Activated naive CD8-positive, alpha-beta T cell treated with anti-CD3 and anti-CD28 coated beads for 36 hours (primary cell): ENCODE results near the gene ZNF284. TPM values are rescaled to one million over a fixed set of nuclear protein-coding genes. Genes with fewer than 3 reads are reported as not detected.
"Not testable (repeated sequence)": the region's sequence is repeated elsewhere in the genome, so short reads cannot be mapped to it uniquely, and the experiment has no call there.

Source experiments
- DNase-seq: peaks from one replicate; pipeline ENCODE4 v3.0.0; 2021
- H3K27ac Mint-ChIP-seq: one replicate; pipeline ENCODE4 v1.8.0; 2022; ENCODE audit warnings: mild to moderate bottlenecking, moderate library complexity, mixed read lengths
- H3K27me3 Mint-ChIP-seq: one replicate; pipeline ENCODE4 v1.8.0; 2022; ENCODE audit warnings: mild to moderate bottlenecking, mixed read lengths
- H3K36me3 Mint-ChIP-seq: one replicate; pipeline ENCODE4 v1.8.0; 2021; ENCODE audit warnings: mild to moderate bottlenecking, mixed read lengths
- H3K4me1 Mint-ChIP-seq: one replicate; pipeline ENCODE4 v1.8.0; 2021; ENCODE audit warnings: mixed read lengths
- H3K4me3 Mint-ChIP-seq: one replicate; pipeline ENCODE4 v1.8.0; 2022; ENCODE audit warnings: mild to moderate bottlenecking, moderate library complexity, mixed read lengths
- H3K9me3 Mint-ChIP-seq: one replicate; pipeline ENCODE4 v1.8.0; 2022; ENCODE audit warnings: mixed read lengths
- total RNA-seq, 2 experiments: library from RNA; stranded (reverse); gene quantifications; one replicate each; pipeline ENCODE4 v1.2.3, GENCODE V29; 2021

Gene ZNF284
- total RNA-seq, 2 experiments from 2014 or later: 1.6 to 1.7 TPM

DNA sequence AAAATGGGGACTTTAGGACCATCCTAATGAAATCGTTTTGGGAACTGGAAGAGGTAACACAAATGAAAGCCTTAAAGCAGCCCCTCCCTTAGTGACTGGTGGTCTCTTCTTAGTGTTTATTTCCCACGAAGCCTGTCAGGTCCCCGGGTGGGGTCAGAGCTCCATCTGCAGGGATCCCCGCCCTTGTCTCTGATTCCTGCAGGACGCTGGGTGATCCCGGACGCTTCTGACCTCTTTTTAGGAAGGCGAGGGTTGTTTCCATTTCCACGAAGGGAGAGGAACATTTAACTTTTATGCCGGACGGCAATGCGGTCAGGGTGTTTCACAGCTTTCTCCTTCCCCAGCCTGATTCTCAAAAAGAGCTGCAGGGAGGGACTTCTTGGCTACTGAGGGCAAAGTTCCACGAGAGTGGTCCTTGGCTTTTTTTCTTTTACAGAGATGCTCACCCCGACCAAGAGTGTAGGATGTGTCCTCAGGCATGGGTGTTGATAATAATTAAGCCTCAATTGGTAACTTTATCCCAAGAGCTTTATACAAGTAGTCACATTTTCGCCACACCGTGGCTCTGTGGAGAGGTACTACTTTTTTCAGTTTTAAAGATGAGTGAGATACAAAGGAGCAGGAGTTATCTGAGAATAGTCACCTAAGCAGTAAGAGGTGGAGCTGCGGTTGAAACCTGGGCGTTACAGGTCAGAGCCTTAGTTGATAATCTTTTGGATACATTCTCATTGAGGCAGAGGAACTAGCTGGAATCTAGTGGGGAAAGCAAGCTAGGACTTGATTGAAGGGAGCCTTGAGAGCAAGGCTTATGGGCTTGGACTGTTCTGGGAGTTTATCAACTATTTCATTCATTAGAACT, 813 bp downstream of the ZNF284 start:
- DNase-seq: no peak
- H3K27ac Mint-ChIP-seq: peak overlapping the region; percentile 84

DNA sequence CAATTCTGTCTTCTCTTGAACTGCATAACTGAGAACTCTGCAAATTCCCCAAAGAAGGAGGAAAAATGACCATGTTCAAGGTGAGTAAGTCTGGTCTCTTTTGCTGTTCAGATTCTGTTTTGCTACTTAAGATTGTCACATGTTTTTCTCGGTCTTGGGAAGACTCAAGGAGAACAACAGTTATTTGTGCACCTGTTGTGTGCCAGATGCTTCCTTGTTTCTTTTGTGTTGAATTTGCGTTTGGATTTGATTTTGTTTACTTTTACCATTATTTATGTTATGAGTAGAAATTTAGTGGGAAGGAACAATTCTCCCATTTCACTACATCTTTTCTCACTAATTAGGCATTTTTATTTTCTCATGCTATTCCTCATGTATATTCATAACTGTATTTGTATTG, 4.4 kb downstream of the ZNF284 start:
- Mint-ChIP-seq H3K4me3 (no peak overlapping the region), H3K4me1 (peaks cover 16% of the 10 kb centered on the region), H3K36me3 (peaks cover 43% of the 10 kb centered on the region), H3K27ac (no peak overlapping the region), H3K9me3 (peaks cover 11% of the 10 kb centered on the region), H3K27me3 (no peaks in the 10 kb centered on the region)
- no peak for DNase-seq

More for the DNA sequence above, 813 bp downstream of the ZNF284 start:
- Mint-ChIP-seq H3K4me3 (peak overlapping the region; percentile 91), H3K4me1 (peaks cover 17% of the 10 kb centered on the region), H3K9me3 (peaks cover 28% of the 10 kb centered on the region), H3K36me3 (peaks cover 48% of the 10 kb centered on the region), H3K27me3 (no peaks in the 10 kb centered on the region)

DNA sequence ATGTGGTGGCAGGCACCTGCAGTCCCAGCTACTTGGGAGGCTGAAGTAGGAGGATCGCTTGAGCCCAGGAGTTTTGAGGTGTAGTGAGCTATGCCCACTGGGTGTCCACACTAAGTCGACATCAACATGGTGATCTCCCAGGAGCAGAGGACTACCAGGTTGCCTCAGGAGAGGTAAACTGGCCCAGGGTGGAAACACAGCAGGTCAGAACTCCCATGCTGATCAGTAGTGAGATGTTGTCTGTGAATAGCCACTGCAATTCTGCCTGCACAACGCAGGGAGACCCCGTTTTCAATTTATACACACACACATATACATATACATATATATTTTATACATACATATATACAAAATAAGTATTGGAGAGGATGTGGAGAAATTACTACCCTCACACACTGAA, 20.1 kb downstream of the ZNF284 start:
- no peaks in the 10 kb centered on the region for H3K27me3 Mint-ChIP-seq
- no peak for DNase-seq
- peaks cover 10% of the 10 kb centered on the region for H3K36me3 Mint-ChIP-seq
- peaks cover 5% of the 10 kb centered on the region for H3K4me1 Mint-ChIP-seq
- H3K4me3 Mint-ChIP-seq: no peak overlapping the region
- H3K27ac Mint-ChIP-seq: no peak overlapping the region
- no peaks in the 10 kb centered on the region for H3K9me3 Mint-ChIP-seq

DNA sequence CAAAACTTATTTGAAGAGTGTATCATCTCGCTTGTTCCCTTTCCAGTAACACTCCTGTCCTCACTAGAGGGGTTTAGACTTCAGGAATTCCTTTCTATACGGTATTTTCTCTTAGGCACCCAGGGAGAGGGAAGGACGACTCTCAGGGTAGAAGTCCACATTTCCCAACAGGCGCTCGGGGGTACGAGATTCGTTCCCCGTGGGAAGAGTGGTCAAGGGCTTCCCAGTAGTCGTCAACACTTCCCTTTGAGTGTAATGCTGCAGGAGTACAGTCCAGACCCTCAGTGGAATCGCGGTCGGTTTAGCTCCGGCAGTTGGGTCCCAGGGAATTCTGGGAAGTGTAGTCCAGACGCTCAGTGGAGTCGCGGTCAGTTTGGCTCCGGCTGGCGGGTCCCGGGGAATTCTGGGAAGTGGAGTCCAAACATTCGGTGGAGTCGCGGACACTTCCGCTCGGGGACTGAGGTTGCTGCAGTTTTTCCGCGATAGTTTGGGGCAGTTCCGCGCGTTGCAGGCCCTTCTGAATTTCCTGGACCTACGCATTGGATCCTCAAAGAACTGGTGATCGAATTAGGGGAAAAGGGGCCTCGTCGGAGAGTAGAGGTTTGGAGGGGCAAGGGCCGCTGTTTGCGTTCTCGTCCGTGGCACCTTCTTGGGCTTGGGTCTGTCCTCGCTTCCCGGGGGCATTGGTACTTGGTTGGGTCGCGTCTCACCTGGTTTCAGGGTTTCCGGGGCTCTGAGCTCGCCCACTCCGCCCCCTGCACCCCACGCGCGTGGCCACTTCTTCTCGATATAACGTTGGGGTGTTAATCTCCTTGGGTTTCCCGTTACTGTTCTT, 22.2 kb downstream of the ZNF284 start, which contains the start of gene ZNF224:
Gene ZNF224 (plus strand): TSS at position 431 of the 835 bp plus-strand sequence. CDS start 3,513 bp downstream, outside the sequence.
- DNase-seq: peak; percentile 83
- H3K4me3 Mint-ChIP-seq: peak within 1 kb of the TSS; percentile 98
- H3K4me1 Mint-ChIP-seq: peaks cover 8% of the 10 kb centered on the region
- peak within 1 kb of the TSS; percentile 92 for H3K27ac Mint-ChIP-seq
- H3K9me3 Mint-ChIP-seq: peaks cover 4% of the 10 kb centered on the region
- H3K27me3 Mint-ChIP-seq: no peaks in the 10 kb centered on the region
- peaks cover 25% of the 10 kb centered on the region for H3K36me3 Mint-ChIP-seq

DNA sequence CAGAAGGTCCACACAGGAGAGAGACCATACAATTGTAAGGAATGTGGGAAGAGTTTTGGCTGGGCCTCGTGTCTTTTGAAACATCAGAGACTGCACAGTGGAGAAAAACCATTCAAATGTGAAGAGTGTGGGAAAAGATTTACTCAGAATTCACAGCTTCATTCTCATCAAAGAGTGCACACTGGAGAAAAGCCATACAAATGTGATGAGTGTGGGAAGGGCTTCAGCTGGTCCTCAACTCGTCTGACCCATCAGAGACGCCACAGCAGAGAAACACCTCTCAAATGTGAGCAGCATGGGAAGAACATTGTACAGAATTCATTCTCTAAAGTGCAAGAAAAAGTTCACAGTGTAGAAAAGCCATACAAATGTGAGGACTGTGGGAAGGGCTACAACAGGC, 35.8 kb downstream of the ZNF284 start:
- H3K36me3 Mint-ChIP-seq: peaks cover 73% of the 10 kb centered on the region
- H3K27ac Mint-ChIP-seq: no peak overlapping the region
- peaks cover 63% of the 10 kb centered on the region for H3K9me3 Mint-ChIP-seq
- H3K4me3 Mint-ChIP-seq: no peak overlapping the region
- H3K4me1 Mint-ChIP-seq: peaks cover 6% of the 10 kb centered on the region
- no peaks in the 10 kb centered on the region for H3K27me3 Mint-ChIP-seq
- DNase-seq: no peak

DNA sequence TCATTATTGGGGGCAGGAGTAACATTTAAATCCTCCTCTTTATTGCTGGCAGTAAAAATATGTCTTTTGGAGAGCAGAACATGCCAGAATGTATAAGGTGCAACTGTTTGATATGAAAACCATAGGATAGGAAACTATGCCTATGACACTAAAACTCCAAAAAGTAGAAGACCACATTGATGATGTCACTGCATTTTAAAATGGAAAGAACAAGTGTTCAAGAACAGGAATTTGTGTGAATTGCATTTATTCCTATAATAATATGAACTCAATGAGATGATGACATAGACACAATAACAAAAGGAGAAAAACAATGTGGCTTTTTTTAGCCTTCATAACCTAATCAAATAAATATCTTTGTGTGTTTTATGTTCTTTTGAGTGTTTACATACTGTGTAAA, 37.5 kb downstream of the ZNF284 start:
- Mint-ChIP-seq H3K27me3 (no peaks in the 10 kb centered on the region), H3K27ac (no peak overlapping the region), H3K36me3 (peaks cover 58% of the 10 kb centered on the region), H3K4me3 (no peak overlapping the region), H3K4me1 (peaks cover 10% of the 10 kb centered on the region), H3K9me3 (peaks cover 51% of the 10 kb centered on the region)
- no peak for DNase-seq

DNA sequence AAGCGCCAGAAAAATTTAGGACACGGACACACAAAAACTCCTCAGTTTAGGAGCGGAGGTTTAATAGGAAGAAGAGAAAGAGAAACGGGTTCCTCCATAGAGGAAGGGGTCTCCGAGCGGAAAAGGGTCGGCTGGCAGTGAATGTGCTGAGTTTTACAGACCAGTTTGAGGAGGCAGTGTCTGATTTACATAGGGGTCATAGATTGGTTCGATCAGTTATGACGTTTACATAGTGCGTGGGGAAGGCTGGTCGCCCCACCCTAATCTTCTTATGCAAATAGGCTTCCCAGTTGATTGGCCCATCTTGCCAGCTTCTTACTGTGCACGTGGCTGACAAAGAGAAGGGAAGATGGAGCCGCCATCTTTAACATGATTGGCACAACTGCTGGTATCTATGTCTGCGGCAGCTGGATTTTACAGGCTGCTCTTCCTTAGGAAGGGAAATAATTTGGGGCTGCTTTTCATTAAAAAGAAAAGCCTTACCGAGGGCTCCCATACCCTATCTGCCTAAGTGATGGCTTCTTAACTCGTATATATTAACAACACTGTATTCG, 40.0 kb downstream of the ZNF284 start:
- Mint-ChIP-seq H3K27me3 (no peaks in the 10 kb centered on the region), H3K9me3 (peaks cover 36% of the 10 kb centered on the region), H3K4me3 (peak overlapping the region; percentile 97), H3K4me1 (peaks cover 13% of the 10 kb centered on the region), H3K27ac (peak overlapping the region; percentile 50), H3K36me3 (peaks cover 47% of the 10 kb centered on the region)
- DNase-seq: peak; percentile 18

DNA sequence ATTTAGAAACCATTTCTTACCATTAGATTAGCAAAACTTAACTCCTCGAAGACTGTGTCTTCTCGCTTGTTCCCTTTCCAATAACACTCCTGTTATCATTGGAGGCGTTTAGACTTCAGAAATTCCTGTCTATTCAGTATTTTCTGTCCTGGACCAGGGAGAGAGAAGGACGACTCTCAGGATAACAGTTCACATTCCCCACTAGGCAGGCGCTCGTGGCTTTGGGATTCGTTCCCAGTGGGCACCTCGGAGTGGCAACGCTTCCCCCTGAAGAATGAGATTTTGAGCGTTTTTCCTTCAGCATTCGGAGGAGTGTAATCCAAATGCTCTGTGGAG, 40.8 kb downstream of the ZNF284 start:
- DNase-seq: no peak
- peak overlapping the region; percentile 97 for H3K4me3 Mint-ChIP-seq
- peak overlapping the region; percentile 89 for H3K27ac Mint-ChIP-seq
- H3K9me3 Mint-ChIP-seq: peaks cover 28% of the 10 kb centered on the region
- H3K4me1 Mint-ChIP-seq: peaks cover 13% of the 10 kb centered on the region
- H3K27me3 Mint-ChIP-seq: no peaks in the 10 kb centered on the region
- H3K36me3 Mint-ChIP-seq: peaks cover 44% of the 10 kb centered on the region

DNA sequence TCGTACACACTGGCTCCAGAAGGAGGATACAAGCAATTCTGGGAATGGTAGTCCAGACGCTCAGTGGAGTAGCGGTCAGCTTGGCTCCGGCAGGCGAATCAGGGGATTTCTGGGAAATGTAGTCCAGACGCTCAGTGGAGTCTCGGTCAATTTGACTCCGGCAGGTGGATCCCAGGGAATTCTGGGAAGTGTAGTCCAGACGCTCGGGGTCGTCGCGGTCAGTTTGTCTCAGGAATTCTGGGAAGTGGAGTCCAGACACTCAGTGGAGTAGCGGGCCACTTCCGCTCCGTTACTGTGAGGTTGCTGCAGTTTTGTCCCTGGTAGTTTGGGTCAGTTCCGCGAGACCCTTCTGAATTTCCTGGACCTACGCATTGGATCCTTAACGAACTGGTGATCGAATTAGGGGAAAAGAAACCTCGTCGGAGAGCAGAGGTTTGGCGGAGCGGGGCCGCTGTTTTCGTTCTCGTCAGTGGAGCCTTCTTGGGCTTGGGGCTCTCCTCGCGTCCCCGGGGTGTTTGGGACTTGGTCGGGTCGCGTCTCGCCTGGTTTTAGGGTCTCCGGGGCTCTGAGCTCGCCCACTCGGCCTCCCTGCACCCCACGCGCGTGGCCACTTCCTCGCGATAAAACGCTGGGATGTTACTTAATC, 41.3 kb downstream of the ZNF284 start, which contains the start of gene ZNF225:
Gene ZNF225 (plus strand): TSS at position 262 of the 646 bp plus-strand sequence. CDS start 2,429 bp downstream, outside the sequence.
- DNase-seq: peak; percentile 84
- Mint-ChIP-seq H3K27ac (peak within 1 kb of the TSS; percentile 89), H3K9me3 (peaks cover 23% of the 10 kb centered on the region), H3K27me3 (no peaks in the 10 kb centered on the region), H3K4me3 (peak within 1 kb of the TSS; percentile 97), H3K4me1 (peaks cover 13% of the 10 kb centered on the region), H3K36me3 (peaks cover 43% of the 10 kb centered on the region)

DNA sequence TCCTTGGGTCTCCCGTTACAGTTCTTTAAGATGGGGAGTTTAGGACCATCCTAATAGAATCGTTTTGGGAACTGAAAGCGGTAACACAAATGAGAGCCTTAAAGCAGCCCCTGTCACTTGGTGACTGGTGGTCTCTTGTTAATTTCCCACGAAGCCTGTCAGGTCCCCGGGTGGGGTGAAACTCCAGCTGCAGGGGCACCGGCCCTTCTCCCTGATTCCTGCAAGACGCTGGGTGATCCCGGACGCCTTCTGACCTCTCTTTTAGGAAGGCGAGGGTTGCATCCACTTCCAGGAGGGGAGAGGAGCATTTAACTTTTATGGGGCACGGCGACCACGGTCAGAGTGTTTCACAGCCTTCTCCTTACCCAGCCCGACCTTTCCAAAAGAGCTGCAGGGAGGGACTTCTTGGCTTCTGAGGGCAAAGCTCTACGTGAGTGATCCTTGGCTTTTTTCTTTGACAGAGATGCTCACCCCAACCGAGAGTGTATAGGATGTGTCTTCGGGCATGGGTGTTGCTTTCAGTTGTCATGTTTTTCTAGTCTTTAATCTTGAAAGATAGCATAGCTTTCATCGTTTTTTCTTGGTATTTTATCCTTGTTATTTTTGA, 41.9 kb downstream of the ZNF284 start:
- Mint-ChIP-seq H3K27me3 (no peaks in the 10 kb centered on the region), H3K4me1 (peaks cover 13% of the 10 kb centered on the region), H3K27ac (peak overlapping the region; percentile 89), H3K4me3 (peak overlapping the region; percentile 97), H3K9me3 (peaks cover 20% of the 10 kb centered on the region), H3K36me3 (peaks cover 44% of the 10 kb centered on the region)
- DNase-seq: peak; percentile 2

DNA sequence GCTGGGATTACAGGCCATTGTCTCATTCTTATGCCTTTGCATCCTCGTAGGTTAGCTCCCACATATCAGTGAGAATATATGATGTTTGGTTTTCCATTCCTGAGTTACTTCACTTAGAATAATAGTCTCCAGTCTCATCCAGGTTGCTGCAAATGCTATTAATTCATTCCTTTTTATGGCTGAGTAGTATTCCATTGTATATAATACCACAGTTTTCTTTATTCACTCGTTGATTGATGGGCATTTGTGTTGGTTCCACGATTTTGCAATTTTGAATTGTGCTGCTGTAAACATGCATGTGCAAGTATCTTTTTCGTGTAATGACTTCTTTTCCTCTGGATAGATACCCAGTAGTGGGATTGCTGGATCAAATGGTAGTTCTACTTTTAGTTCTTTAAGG, 49.2 kb downstream of the ZNF284 start:
- peaks cover 55% of the 10 kb centered on the region for H3K9me3 Mint-ChIP-seq
- H3K27ac Mint-ChIP-seq, H3K4me1 Mint-ChIP-seq, H3K27me3 Mint-ChIP-seq, H3K4me3 Mint-ChIP-seq, DNase-seq: not testable (repeated sequence)
- H3K36me3 Mint-ChIP-seq: peaks cover 88% of the 10 kb centered on the region

DNA sequence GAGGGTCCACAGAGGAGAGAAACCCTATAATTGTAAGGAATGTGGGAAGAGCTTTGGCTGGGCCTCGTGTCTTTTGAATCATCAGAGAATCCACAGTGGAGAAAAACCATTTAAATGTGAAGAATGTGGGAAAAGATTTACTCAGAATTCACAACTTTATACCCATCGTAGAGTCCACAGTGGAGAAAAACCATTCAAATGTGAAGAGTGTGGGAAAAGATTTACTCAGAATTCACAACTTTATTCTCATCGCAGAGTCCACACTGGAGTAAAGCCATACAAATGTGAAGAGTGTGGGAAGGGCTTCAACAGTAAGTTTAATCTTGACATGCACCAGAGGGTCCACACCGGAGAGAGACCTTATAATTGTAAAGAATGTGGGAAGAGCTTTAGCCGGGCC, 60.0 kb downstream of the ZNF284 start:
- Mint-ChIP-seq H3K36me3 (peaks cover 45% of the 10 kb centered on the region), H3K27ac (no peak overlapping the region), H3K9me3 (peaks cover 40% of the 10 kb centered on the region), H3K27me3 (no peaks in the 10 kb centered on the region), H3K4me3 (no peak overlapping the region), H3K4me1 (no peaks in the 10 kb centered on the region)
- no peak for DNase-seq
